Left kidney (tissue), 1 donor: ENCODE results near the gene NTRK1. TPM values are rescaled to one million over a fixed set of nuclear protein-coding genes. Genes with fewer than 3 reads are reported as not detected.

Experiments used
- polyA plus RNA-seq: library from polyadenylated mRNA; unstranded; fragments of 120-200 nt; gene quantifications from one replicate; pipeline ENCODE4 v1.2.1, GENCODE V29; 2013; ENCODE audit not compliant: insufficient read length

NTRK1 gene
- polyA plus RNA-seq, 1 donor, result 1.2 TPM

Other genes starting within 250 kb of the NTRK1 start
- gene HAPLN2, start 241.4 kb upstream of the NTRK1 start, polyA plus RNA-seq, result 0.63 TPM
- gene BCAN, start 218.7 kb upstream of the NTRK1 start, polyA plus RNA-seq, result 0.08 TPM
- 146 TPM for gene NES, start 183.5 kb upstream of the NTRK1 start, polyA plus RNA-seq
- gene CRABP2, start 155.3 kb upstream of the NTRK1 start, polyA plus RNA-seq, result 85.6 TPM
- 48.4 TPM for gene METTL25B, start 132.4 kb upstream of the NTRK1 start, polyA plus RNA-seq
- gene ISG20L2, start 132.1 kb upstream of the NTRK1 start, polyA plus RNA-seq, result 48.5 TPM
- 62.5 TPM for gene MRPL24, start 119.8 kb upstream of the NTRK1 start, polyA plus RNA-seq
- 248 TPM for gene HDGF, start 109.2 kb upstream of the NTRK1 start, polyA plus RNA-seq
- 116 TPM for gene PRCC, start 93.3 kb upstream of the NTRK1 start, polyA plus RNA-seq
- gene SH2D2A, start 44.0 kb upstream of the NTRK1 start, polyA plus RNA-seq, result 0.52 TPM
- gene INSRR, start 1.7 kb upstream of the NTRK1 start, polyA plus RNA-seq, result 1.8 TPM
- 21.1 TPM for gene PEAR1, start 32.9 kb downstream of the NTRK1 start, polyA plus RNA-seq
- 0.83 TPM for gene LRRC71, start 59.8 kb downstream of the NTRK1 start, polyA plus RNA-seq
- gene ARHGEF11, start 184.9 kb downstream of the NTRK1 start, polyA plus RNA-seq, result 38.9 TPM
- not detected for gene ETV3L, start 238.9 kb downstream of the NTRK1 start, polyA plus RNA-seq